GM10847 (cell line): ENCODE measurements around the gene KRTAP10-3.

Experiments used
- POLR2A ChIP-seq: IDR thresholded peaks from 2 replicates; pipeline ENCODE4 v1.6.1; 2011; ENCODE audit not compliant: insufficient read length; ENCODE audit errors: extremely low read depth

Gene KRTAP10-3

DNA sequence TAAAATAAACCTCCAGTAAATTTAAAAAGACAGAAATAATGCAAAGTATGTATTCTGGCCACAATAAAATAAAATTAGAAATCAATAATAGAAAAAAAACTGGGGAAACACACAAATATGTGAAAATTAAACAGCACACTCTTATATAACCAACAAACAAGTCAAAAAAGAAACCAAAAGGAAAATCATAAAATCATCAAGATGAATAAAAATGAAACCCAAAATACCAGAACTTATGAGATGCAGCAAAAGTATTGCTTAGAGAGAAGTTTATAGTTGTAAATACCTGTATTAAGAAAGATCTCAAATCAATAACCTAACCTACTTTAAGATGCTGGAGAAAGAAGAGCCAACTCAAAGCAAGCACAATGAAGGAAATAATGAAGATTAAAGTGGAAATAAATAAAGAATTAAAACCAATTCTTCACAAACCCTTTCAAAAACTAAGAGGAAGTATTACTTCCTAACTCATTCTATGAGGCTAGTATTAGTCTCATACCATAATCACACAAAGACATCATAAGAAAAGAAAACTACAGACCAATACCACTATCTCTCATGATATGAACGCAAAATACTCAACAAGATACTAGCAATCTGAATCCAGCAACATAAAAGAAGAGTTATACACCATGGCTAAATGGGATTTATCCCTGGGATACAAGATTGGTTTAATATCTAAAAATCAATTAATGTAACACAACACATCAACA, 6.4 kb upstream of the KRTAP10-3 start:
- TF ChIP-seq POLR2A: no peak

DNA sequence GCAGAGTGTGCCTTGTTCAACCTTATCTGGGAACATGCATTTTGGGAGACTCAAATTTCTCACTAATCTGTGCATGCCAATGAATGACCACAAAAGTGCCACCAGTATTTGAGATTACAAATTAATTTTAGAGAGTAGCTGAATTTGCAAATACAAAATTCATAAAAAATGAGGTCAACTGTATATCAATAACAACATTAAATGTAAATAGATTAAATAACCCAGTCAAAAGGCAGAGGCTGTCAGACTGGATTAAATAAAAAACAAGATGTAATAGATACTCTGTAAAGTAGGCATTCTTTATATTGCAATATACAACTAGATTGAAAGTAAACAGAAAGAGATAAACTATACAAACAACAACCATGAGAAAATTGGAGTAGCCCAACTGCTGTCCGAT, 5.5 kb upstream of the KRTAP10-3 start:
- no peak for TF ChIP-seq POLR2A

DNA sequence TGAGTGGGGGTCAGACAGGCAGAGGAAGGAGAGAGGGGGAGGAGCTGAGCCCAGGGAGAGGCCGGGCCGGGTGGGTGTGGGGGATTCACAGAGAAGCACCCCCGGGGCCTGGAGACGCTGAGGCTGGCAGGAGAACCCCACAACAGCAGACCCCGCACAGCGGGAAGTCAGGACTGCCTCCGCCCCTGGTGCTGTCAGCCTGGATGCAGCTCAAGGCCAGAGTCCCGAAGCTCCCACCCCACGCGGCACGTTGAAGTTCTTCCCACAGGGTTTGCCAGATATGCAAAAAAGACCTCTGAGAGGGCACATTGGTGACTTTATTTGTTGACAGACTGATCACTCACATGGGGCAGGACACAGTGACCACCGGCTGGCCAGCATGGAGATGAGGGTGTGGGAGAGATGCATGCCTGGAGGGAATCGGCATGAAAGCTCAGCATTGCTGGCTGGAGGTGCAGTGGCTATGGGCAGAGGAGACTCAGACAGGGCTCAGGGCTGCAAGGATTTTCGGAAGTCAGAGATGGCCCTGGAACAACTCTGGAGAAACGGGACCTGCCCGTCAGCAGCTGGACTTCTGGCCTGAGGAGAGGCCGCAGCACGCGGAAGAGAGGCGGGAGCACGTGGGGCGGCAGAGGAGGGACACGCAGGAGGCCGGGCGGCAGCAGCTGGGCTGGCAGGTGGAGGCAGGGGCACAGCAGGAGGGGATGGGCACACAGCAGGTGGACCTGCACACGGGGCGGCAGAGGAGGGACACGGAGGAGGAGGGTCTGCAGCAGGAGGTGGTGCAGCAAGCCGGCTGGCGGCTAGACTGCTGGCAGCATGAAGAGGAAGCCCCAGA, 885 bp downstream of the KRTAP10-3 start:
- no peak for TF ChIP-seq POLR2A

DNA sequence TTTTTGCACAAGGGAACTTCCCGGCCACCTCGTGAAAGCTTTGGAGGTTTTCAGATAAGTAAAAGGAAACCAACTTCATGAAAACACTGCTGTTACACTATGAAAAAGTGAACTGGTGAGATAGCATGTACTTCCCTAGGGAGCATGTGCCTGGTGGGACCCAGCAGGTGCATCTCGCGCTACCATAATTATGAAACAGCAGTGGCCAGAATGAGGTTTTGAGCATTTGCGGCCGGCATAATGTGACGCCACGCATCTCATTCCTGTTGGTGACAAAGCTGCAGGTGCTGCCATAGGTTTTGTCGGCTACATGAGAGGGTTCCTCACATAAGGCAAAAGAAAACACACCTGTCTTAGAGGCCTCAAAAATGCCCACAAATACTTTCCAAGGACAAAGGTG, 1.7 kb downstream of the KRTAP10-3 start:
- TF ChIP-seq POLR2A: no peak

DNA sequence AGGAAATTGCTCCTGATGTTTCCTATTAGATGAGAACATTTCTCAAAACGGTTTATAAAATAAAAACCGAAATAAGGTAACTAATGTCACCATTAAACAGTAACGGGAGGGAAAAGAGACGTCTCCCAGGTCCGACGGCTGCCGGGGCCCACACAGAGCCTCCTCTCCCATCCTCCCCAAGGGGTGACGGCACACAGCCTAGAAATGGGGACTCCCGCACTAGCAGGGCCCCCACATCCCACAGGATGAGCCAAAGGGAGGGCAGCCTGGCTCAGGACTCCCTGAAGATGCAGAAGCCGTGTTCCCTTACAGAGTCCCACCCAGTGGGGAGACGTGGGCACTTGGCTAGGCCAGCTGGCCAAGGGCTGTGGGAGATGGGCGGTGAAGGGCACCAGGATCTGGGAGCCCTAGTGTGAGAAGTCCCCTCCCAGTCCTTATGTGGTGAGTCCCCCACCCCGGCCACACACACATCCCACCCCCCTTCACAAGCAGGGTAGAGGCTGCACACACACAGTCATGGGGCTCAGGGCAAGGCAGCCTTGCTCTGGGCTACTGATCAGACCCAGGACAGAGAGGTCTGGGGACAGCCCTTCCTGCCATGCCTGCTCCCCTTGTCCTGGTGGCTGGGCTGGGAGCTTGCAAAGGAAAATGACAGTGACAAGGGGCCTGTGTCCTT, 3.3 kb downstream of the KRTAP10-3 start:
- no peak for TF ChIP-seq POLR2A

DNA sequence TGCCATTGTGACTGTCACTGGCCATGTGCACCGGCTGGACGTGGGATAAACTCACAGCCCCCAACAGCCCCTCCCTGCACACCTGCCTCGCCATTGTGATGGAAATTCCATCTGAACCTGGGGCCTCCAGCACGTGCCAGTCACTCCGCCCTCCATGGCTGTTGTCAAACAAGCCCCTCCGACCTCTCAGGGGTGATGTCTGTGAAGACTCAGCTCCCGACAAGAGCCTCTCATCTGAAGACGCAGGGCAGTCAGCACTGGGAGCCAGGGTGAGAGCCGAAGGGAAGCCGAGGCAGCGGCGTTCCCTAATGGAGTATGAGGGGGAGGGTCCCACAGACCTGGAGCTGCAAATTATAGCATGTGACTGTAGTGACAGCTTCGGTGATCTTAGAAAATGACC, 5.9 kb downstream of the KRTAP10-3 start:
- TF ChIP-seq POLR2A: no peak

DNA sequence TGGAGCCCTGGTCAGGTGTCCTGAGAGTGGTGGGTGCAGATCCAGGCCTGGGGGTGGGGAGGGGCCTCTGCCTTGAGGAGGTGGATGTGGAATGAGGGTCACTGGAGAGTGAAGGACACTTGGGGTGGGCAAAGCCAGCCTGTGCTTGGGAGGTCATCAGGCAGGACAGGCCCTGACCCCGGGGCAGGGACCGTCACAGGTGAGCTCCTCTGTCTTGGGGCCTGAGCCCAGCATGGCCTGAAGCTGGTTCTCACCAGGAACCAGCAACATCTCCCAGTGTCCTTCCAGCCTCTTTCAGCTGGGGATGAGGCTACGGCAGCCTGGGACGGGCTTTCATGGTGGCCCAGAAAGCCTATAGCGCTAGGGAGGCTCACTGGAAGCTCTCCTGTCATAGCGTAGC, 6.5 kb downstream of the KRTAP10-3 start:
- TF ChIP-seq POLR2A: no peak

DNA sequence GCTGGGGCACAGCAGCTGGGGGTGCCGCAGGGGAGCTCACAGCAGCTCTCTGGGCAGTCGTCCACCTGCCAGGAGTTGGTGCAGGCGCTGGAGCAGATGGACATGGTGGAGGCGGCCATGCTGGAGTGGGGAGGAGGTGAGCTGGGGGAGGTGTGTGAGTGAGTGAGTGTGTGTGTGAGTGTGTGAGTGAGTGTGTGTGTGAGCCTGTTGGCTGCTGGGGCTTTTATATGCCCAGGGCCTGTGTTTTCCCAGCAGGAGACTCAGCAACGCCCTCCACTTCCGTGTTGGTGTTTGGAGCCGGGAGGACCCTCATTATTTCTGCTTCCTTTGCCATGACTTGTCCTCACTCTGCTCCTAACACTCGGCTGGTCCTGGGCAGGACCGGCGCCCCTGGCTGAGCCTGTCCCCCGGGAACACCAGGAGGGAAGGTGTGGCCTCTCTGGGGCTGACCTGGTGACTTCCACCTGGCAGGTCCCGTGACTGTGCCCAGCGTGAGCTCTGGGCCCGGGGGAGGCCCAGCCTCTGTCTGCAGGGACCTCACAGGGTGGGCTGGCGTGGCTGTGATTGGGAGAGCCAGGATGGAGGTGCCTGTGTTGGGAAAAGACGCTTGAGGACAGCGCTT, 7.1 kb downstream of the KRTAP10-3 start, which contains the start of gene KRTAP10-2:
TSS of gene KRTAP10-2 (minus strand) at position 166 of the 622 bp plus-strand sequence. CDS start at position 119, 47 bp downstream.
- TF ChIP-seq POLR2A: no peak

DNA sequence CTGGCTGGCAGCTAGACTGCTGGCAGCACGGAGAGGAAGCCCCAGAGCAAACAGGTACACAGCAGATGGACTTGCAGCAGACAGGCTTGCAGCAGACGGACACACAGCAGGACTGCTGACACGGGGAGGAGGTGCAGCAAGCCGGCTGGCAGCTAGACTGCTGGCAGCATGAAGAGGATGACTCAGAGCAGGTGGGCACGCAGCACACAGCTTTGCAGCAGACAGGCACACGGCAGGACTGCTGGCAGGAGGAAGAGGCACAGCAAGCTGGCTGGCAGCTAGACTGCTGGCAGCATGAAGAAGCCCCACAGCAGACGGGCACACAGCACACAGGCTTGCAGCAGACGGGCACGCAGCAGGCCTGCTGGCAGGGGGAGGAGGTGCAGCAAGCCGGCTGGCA, 7.8 kb downstream of the KRTAP10-3 start:
- no peak for TF ChIP-seq POLR2A

DNA sequence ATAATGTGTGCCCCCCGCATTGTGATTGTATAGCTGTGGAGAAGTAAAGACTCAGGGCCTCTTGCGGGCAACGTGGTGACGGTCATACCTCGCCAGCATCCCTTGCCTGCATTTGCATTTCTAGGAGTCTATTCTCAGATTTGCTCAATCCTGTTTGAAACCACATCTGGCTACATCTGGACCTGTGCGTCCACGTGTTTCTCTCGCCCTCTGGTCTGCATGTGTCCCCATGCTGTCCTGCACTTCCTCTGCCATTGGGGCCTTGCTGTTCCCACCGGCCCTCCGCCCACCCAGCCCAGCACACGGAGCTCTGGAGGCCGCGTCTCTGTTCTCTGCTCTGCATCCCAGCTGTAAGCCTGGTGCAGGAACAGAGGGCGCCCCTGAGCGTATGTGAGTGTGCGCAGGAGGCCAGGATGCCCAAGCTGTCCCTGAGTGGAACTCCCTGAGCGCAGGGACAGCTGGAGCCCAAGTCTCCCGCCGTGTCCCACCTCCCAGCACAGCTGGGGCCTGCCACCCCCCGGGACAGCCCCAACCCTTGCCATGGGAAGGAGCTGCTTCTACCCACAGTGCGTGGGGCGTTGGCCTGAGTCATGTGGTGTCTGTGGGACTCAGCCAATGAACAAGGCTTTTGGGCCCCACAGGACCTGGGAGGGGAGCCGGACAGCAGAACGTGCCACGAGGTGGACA, 8.9 kb downstream of the KRTAP10-3 start:
- TF ChIP-seq POLR2A: no peak

DNA sequence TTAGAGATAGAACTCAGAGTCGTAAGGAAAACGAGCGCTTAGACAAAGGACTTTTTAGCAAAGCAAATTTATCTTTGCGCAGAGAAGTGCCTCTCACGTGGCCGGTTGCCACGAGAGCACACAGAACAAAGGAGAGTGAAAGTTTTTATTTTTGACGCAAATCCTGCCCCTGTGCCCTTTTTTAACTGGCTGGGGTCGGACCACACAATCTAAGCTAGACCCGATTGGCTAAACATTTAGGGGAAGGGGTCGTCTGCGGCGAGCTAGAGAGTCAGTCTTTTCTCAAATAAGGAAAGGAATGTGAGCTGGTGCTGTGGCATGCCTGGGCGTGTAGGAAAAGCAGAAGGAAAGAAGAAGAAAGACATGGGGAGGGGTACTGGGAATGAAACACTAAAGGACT, 9.7 kb downstream of the KRTAP10-3 start:
- no peak for TF ChIP-seq POLR2A

DNA sequence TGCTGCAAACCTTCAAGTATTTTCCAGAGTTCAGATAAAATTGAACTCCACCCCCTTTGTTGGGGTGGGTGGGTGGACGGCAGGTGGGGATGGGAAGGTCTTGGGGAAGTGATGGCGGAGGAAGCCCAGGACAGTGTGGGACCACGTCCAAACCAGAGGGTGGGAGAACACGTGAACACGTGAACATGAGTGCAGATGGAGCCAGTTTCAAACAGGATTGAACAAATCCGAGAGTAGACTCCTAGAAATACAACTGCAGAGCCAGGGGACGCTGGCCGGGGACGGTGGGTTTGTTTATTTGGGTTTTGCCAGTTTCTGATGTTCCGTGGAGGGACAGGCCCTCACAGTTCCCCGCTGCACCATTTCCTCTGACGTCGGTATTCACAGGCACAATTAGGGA, 10.2 kb downstream of the KRTAP10-3 start:
- no peak for TF ChIP-seq POLR2A

DNA sequence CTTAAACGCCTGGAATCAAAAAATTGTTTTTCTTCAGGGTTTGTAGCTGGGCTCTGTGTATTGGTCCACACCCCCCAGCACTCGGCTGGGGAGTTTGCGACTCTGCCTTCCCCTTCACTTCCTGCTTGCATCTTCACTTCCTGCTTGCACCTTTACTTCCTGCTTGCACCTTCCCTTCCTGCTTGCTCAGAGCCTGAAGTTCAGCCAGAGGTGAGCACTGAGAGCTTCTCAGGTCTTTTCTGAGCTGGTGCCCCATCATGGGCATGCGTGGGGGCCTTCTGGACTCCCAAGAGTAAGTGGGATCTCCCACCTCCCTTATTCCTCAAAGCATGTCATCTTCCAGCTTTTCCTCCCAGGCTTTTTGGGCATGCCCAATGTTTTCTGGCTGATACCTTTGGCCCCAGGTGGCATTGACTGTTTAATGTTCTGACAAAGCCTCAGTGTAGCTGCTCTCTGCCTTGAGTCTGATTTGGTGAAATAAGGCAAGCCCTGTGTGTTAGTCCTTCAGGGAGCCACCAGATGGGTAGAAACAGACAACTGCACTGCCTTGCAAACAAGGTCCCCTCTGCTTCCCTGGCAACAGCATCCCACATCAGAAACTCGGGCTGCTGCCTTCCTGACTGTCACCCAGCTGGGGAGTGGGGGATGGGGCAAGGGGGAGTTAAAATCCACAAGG, 10.8 kb downstream of the KRTAP10-3 start:
- no peak for TF ChIP-seq POLR2A

DNA sequence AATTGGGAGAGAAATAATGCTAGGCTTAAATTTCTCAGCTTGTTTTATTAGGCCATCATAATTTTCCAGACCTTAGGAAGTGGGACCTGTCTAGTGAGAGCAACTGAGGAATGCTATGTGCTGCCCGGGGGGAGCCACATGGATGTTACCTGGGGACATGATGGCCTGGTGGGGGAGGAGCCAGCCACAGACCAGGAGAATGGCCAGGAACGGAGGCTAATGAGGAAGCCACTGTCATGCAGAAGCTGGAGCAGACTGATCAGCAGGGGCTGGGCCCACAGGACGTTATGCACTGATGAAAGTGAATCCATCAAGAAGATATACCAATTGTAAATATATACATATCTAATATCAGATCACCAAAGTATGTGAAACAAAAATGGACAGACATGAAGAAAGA, 14.0 kb downstream of the KRTAP10-3 start:
- no peak for TF ChIP-seq POLR2A
